ENCODE measurements around the gene TLR3. TPM values are rescaled to one million over a fixed set of nuclear protein-coding genes. Genes with fewer than 3 reads are reported as not detected.

Gene TLR3
- total RNA-seq, 3 donors from 2014 or later = 4.3 to 13.9 (median 7.4) TPM

DNA sequence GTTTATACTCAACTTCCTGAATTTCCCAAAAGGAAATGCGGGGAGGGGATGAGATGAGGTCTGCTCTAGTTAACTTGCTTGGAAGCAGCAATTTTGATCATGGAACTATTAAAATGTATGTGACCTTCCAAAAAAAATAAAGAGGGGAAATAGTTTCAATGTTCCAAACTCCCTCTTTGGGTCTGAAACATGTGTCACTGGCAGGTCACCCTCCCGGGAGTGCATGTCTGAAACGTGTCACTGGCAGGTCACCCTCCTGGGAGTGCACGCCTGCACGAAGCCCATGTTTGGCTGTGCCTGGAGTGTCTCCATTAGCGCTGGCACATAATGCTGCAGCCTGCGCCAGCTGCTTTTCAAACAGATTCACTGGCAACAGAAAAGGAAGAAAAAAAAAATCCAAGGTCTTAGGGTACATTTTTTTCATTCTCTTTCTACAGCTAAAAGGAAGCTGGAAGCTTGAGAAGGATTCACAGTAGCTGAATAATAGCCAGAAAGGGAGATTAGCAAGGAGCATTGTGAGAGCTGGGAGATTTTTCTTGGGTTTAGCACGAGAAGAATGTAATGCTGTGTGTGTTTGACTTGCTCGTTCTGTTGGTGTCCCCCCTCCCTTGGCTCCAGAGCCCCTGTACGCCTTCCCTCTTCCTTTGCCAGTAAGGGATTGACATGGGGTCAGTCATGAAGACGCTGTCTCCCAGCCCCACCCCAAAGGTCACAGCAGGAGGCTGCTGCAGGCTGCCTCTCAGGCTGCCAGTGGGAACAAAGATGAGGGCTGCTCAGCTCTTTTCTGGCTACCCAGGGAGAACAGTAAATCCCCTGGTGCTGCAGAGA lies 39.2 kb upstream of the TLR3 start:
- TF ChIP-seq, protein P1, sequence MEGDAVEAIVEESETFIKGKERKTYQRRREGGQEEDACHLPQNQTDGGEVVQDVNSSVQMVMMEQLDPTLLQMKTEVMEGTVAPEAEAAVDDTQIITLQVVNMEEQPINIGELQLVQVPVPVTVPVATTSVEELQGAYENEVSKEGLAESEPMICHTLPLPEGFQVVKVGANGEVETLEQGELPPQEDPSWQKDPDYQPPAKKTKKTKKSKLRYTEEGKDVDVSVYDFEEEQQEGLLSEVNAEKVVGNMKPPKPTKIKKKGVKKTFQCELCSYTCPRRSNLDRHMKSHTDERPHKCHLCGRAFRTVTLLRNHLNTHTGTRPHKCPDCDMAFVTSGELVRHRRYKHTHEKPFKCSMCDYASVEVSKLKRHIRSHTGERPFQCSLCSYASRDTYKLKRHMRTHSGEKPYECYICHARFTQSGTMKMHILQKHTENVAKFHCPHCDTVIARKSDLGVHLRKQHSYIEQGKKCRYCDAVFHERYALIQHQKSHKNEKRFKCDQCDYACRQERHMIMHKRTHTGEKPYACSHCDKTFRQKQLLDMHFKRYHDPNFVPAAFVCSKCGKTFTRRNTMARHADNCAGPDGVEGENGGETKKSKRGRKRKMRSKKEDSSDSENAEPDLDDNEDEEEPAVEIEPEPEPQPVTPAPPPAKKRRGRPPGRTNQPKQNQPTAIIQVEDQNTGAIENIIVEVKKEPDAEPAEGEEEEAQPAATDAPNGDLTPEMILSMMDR (IDR thresholded peaks at IDR 0.05) = no peak
- peak in 1 of 3 donors; percentile 79 for TF ChIP-seq POLR2AphosphoS5 (IDR thresholded peaks at IDR 0.05)
- Histone ChIP-seq H3K36me3 (no peaks in the 10 kb centered on the region), H3K9me3 (no peaks in the 10 kb centered on the region), H3K4me1 (peaks cover 3 to 8% of the 10 kb centered on the region in 2 donors), H3K4me3 (peak overlapping the region in 2 of 3 donors; percentile 32 to 49), H3K27ac (peak overlapping the region; percentile 67 to 80), H3K27me3 (no peaks in the 10 kb centered on the region)
- DNase-seq (ENCODE audit: low spot score in 2 of 2) = peak; percentile 58 to 76
- intact Hi-C loops (cut with DNase I; ENCODE audit: low total_unique reads) = loop anchor here (2.0 to 10.0 kb wide), 2 partner anchors 73 to 385 kb away; no protein-coding TSS in a partner anchor

DNA sequence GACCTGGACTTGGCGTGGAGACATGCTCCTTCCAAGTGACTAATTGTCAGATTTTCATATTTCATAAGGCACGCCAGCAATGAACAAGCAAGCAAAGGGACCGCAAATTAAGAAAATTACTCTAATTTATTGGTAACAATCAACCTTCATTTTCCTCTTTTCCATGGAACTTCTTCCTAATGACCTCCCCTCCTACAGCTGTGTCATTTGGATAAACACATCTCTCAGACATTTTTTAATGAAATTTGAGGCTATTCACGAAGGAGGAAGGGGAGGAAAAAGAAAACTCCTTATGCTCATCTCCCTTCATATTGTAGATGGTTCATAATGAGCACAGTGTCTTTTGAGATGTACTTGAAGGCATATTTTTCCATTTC lies 38.6 kb upstream of the TLR3 start:
- Histone ChIP-seq H3K27me3 (no peaks in the 10 kb centered on the region), H3K4me1 (peaks cover 3 to 8% of the 10 kb centered on the region in 2 donors), H3K27ac (peak overlapping the region; percentile 67 to 80), H3K9me3 (no peaks in the 10 kb centered on the region), H3K36me3 (no peaks in the 10 kb centered on the region), H3K4me3 (peak overlapping the region in 2 of 3 donors; percentile 32 to 49)
- intact Hi-C loops (cut with DNase I; ENCODE audit: low total_unique reads) = loop anchor here (2.0 to 10.0 kb wide), 2 partner anchors 72 to 386 kb away; no protein-coding TSS in a partner anchor
- no peak for DNase-seq (ENCODE audit: low spot score in 2 of 2)
- TF ChIP-seq, protein P1 (IDR thresholded peaks at IDR 0.05) = no peak
- TF ChIP-seq POLR2AphosphoS5 (IDR thresholded peaks at IDR 0.05) (no peak), POLR2A (IDR thresholded peaks at IDR 0.05) (no peak)

DNA sequence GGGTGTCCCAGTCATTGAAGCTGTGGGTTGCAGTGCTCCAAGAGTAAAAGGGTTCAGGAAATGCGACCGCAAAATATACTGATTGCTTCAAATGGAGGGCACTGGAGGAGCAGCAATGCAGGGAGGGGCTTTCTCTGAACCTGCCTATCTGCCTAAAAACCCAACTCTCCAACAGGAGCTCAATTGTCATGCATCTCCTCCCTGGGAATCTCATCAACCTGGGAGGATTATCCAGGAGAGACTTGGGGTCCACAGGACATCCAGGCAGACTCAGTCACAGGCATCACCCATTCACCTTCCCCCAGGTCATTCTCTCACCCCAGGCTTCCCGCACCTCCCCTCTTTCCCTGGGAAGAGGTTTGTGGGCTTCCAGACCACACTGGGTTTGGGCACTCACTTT lies 38.2 kb upstream of the TLR3 start:
- Histone ChIP-seq H3K27me3 (no peaks in the 10 kb centered on the region), H3K4me3 (no peak overlapping the region), H3K36me3 (no peaks in the 10 kb centered on the region), H3K9me3 (no peaks in the 10 kb centered on the region), H3K27ac (peak overlapping the region; percentile 67 to 80), H3K4me1 (peaks cover 3 to 8% of the 10 kb centered on the region in 2 donors)
- no peak for DNase-seq (ENCODE audit: low spot score in 2 of 2)
- no peak for TF ChIP-seq POLR2AphosphoS5 (IDR thresholded peaks at IDR 0.05)
- no peak for TF ChIP-seq POLR2A (IDR thresholded peaks at IDR 0.05)
- TF ChIP-seq, protein P1 (IDR thresholded peaks at IDR 0.05) = no peak
- intact Hi-C loops (cut with DNase I; ENCODE audit: low total_unique reads) = loop anchor here (2.0 to 10.0 kb wide), 2 partner anchors 72 to 386 kb away; no protein-coding TSS in a partner anchor

DNA sequence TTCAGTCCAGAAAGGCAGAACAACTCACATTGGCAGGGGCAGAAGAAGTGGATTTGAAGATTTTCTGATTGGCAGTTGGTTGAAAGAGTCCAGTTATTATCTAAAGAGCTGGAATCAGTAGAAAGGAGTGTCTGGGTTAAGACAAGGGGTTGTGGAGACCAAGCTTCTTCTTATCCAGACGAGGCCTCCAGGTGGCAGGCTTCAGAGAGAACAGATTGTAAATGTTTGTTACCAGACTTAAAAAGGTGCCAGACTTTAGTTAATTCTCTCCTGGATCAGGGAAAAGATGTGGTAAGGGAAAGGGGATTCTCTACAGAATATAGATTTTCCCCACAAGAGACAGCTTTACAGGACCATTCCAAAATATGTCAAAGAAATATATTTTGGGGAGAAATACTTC lies 36.7 kb upstream of the TLR3 start:
- no peak overlapping the region for H3K27ac ChIP-seq

More for the DNA sequence above, 36.7 kb upstream of the TLR3 start:
- Histone ChIP-seq H3K36me3 (no peaks in the 10 kb centered on the region), H3K4me3 (no peak overlapping the region), H3K27me3 (no peaks in the 10 kb centered on the region), H3K9me3 (no peaks in the 10 kb centered on the region), H3K4me1 (peaks cover 3 to 8% of the 10 kb centered on the region in 2 donors)
- TF ChIP-seq, protein P1 (IDR thresholded peaks at IDR 0.05) = no peak
- TF ChIP-seq POLR2AphosphoS5 (IDR thresholded peaks at IDR 0.05) (no peak), POLR2A (IDR thresholded peaks at IDR 0.05) (no peak)
- intact Hi-C loops (cut with DNase I; ENCODE audit: low total_unique reads) = loop anchor here (10.0 kb wide), 1 partner anchor 387 kb away; no protein-coding TSS in a partner anchor
- no peak for DNase-seq (ENCODE audit: low spot score in 2 of 2)

Measured in breast epithelium (tissue), 4 donors.